ENCODE data around the gene SMURF1.
"Not testable (repeated sequence)": the region's sequence is repeated elsewhere in the genome, so short reads cannot be mapped to it uniquely, and the experiment has no call there.

SMURF1 gene

DNA sequence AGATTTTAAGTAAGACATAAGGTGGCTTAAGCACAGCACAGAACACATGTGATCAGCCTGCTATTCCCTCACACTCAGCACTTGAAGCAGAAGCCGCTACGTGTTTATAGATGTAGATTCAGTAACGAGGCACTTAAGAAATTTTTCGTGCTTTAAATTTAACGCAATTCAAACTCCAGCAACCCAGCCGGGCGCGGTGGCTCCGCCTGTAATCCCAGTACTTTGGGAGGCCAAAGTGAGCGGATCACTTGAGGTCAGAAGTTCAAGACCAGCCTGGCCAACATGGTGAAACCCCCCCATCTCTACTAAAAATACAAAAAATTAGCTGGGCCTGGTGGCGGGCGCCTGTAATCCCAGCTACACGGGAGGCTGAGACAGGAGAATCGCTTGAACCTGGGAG lies 97.6 kb downstream of the SMURF1 start:
- not testable (repeated sequence) for DNase-seq

DNA sequence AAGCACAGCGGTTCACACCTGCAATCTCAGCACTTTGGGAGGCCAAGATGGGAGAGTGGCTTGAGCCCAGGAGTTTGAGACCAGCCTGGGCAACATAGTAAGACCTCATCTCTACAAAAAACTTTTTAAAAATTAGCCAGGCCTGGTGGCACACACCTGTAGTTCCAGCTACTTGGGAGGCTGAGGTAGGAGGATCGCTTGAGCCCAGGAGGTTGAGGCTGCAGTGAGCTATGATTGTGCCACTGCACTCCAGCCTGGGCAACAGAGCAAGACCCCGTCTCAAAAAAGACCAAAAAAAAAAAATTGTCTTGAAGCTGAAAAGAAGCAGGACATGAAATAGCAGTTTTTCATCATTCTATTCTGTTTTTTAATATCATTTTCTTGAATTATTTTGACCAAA lies 99.0 kb downstream of the SMURF1 start:
- not testable (repeated sequence) for DNase-seq

DNA sequence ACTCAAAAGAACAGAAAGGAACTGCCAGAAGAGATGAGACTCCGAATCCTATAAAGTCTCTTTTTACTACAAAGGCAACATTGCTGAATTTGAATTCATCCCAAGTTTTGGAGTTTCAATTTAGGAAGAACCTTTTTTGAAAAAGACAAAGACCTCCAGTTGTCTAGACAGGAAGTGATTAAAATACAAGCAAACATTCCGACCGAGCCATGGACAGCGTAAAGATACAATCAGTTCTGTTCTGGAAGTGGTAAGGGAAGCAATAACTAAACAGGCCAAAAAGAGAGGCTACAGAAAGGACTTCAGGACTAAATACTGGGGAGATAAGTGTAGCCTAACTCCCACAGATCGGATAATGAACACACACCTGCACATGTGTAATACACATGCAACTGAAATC lies 101.0 kb downstream of the SMURF1 start:
- no peak for DNase-seq

DNA sequence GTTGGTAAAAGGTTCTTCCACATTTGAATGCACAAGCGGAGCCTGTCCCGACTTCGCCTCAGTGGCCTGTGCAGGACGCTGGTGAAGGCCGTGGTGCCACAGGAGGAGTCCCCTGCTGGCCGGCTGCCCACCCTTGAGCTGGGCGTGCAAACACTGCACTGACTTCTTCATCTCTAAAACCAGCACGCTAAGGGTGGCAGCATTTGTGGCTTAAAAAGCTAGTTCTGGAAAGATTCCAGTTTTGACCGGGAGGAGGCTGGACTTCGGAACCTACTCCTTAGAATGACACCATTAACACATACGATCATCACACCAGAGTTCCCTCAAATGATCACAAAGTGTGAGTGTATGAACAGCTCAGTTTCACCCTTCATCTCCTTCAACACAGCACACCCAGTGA lies 102.4 kb downstream of the SMURF1 start:
- no peak for DNase-seq

DNA sequence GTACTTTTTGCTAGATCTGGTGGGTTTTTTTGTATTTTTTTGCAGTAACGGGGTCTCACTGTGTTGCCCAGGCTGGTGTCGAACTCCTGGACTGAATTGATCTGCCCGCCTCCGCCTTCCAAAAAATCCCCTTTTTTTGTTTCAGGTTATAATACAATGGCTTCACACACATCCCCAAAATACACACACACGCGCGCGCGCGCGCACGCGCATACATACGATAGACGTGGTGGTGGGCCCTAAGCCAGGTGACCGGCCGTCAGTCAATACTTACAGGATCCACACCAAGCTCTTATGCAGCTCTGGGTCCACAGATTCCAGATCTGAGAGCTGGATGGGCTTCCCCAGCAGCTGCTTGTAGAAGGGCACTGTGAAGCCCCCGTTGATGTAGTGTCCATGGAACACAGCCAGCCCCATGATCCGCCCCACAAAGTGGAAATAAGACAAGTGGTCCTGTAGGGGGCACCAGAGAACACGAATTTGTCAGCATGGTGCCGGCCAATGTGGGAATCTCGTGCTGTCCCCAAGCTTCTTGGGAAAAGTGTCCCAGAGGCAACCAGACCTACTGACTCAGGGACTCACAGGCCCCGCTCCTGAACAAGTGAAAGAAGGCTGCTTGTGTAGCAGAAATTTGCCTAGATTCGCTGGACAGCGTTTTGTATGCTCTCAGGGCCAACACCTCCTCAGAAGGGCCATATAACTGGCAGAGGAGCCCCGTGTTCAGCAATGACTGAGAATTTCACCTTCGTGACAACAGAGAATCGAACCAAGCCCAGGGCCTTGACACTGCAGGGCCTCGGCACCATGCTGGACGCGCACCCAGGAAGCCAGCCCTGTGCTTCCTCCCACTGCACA lies 103.6 kb downstream of the SMURF1 start:
- peak; percentile 59 for DNase-seq

DNA sequence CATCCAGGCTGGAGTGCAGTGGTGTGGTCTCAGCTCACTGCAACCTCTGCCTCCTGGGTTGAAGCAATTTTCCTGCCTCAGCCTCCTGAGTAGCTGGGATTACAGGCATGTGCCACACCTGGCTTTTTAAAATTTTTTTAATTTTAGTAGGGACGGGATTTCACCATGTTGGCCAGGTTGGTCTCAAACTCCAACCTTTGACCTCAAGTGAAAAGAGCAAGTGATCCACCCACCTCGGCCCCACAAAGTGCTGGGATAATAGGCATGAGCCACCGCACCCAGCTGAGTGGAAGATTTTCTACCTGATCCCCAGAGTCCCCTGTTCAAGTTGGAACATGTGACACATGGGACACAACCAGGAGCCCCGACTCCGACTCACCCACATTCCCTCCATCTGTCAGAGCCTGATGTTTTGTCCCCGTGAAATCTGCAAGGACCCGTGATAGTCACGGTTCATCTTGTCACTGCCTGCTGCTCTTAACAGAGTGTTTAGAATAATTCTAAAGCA lies 104.5 kb downstream of the SMURF1 start:
- no peak for DNase-seq

DNA sequence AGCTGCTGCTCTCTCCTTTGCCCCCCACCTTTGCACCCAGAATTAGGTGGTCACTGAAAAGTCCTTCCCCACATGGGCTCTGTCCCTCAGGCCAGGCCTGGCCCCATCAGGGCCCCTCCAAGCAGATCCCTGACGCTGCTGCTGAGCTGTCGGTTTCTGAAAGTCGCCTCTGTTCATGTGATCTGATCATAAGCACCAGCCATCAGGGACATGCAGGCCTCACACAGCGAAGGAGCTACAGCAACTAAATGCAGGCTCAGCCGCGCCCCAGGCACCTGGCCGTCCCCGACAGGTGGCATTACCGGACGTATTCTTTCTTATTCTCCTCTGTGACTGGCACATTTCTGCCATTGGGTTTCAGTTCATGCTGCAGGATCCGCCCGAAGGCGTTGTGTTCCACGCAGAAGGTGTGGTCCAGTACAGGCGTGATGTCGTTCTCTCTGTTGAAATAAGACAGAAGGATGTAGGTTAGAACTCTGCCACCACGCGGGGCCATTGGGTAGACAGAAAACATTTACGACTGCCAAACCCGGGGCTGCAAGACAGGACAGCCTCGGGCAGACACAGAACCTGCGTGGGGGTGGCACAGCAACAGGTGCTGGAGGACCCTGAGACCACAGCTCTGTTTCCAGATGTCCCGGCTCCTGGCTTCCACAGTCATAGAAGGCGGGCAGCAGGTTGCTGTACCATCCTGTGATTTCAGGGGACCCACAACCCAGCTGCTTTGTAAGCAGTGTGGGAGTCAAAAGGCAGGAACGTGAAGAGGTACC lies 105.6 kb downstream of the SMURF1 start:
- no peak for DNase-seq

DNA sequence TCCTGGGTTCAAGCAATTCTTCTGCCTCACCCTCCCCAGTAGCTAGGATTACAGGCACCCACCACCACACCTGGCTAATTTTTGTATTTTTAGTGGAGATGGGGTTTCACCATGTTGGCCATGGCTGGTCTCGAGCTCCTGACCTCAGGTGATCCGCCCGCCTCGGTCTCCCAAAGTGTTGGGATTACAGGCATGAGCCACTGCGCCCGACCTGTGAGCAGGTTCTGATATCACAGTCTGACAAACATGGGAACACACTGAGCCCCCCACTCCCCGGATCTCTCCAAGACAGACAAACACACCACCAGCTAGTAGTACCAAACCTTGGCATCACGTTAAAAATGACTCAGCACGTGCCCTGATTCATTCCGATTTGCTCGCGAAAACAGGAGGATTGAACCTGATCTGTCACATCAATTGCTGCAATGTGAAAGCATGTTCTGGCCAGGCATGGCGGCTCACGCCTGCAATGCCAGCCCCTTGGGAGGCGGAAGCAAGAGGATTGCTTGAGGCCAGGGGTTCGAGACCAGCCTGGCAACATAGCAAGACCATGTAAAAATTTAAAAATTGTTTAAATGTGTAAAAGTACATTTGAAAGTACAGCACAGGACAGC lies 106.5 kb downstream of the SMURF1 start:
- DNase-seq = no peak

DNA sequence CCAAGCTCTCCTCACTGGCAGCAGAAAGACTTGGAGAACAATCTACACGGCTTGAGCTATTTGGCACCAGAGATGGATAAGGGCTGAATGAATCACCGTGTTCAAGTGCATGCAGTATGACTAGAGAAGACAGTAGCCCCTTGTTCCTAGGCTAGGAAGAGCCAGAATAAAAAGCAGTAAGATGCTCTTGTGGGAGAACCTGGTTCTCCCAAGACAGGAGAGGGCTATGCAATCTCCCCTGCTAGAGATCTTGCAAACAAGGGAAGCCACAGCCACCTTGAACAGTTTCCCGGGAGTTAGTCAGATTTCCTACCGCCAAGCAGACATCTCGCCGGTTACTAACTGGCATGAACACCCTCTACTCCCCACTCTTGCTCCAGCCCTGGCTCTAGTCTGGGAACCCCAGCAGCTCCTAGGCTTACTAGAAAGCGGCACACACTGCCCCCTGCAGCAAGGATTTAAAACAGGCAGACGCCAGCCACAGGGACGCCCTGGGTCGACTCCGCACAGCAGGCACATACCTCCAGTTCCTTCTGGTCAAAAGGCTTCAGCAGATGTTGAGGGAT lies 107.3 kb downstream of the SMURF1 start:
- DNase-seq = peak; percentile 6

DNA sequence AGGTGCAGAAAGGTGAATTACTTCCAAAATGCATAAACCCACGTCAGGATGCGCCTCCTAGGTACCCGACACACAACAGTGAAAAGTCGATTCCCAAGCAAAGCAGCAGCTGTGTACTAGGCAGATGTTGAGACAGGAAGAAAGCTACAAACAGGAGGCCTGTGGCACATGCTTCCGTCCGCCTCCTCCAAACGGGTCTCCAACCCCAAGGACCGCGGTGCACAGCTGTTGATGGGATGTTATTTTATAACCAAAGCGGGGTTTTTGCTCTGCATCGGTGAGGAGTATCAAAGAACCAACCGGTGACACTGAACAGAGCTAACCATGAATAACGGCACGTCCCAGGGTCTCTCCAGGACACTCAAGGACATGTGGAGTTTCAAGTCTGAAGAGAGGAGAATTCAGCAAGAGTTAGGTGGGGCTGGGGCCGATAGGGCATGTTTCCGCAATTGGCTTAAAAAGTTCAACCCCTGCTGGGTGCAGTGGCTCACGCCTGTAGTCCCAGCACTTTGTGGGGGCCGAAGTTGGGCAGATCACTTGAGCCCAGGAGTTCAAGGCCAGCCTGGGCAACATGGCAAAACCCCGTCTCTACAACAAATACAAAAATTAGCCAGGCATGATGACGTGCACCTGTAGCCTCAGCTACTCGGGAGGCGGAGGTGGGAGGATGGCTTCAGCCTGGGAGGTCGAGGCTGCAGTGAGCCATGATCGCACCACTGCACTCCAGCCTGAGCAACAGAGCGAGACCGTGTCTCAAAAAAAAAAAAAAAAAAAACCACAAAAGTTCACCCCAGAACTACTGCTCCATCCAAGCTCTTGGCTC lies 108.0 kb downstream of the SMURF1 start:
- no peak for DNase-seq

DNA sequence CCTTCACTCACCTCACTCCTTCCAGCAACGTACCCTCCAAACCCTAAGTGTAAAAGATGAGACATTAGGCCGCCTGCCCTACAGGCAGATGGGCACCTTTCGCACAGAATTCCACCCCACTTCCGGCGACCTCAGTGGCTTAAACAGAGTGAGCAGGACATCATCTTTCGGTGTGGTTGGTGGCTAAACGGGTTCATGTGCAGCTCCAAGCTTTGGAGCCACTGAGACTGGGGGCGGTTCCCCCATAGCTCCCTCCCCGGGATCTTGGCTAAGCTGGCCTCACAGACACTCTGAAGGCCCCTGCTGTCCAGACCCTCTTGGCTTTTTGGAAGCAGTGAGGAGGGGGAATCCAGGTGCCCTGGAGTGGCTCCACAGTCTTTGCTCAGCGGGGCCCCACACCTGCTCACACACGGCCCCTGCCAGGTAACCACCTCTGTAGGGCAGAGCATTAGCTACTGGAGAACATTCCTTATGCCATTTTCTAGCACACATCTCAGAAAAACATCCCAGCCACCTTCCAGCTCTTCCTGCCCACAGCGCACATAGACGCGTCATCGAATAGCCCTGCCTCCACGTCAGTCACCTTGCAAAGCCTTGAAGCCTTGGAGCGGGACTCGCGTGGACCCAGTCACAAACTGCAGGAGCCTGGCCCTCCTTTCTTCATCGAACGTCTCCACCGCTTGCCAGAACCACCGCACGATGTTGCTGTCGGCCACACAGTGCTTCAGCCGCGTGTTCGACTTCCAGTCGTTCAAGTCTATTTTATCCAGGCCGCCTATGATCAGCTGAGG lies 108.8 kb downstream of the SMURF1 start:
- DNase-seq = no peak

DNA sequence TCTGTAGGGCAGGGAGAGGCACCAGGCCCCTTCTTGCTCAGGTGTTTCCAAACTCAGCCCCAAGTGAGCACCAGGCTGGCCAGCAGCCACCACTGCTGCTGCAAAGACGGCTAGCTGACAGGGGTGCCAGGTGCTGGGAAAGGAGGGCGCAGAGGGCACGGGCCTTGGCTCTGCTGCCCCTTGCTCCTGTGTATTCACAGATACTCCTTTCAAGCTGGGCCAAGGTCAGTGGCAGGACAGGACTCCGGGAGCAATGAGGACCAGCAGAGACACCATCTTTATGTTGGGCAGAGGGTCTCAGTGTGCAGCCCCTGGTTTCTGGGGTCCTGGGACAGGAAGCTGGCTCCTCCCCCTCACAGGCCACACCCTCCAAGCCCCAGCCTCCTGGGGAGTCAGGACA lies 110.1 kb downstream of the SMURF1 start:
- DNase-seq = no peak

DNA sequence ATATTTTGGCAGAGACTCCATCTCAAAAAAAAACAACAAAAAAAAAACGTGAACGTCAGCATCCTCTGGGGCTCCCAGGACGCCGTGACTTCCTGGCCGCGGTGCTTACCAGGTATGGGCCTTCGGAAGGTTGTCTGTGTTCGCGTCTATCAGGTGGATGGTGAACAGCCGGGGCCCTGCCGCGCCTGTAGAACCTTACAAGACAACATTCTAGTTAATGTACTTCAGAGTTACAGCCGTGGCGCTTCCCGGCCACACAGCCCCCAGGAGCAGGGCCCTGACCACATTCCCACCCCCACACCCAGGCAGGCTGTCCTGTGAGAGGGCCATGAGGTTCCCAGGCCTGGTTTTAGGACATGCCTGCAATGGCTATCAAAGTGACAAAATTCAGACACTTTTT lies 111.0 kb downstream of the SMURF1 start:
- no peak for DNase-seq

DNA sequence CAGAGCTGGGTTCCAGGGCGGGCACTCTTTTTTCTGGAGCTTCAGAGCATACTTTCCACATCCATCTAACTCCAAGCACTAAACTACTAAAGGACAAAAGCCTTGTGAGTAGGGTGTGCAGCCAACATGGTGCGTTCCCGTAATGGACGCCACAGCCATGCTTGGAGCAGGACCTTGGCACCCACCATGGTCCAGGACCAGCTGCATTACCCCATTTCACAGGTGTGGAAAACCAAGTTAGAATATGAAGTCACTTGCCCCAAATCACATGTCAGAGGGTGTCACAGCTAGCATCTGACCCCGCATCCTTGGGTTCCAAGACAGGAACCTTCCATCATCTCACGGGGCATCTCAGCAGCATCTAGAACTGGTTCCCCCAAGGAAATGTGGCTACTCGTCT lies 112.4 kb downstream of the SMURF1 start:
- DNase-seq = no peak

DNA sequence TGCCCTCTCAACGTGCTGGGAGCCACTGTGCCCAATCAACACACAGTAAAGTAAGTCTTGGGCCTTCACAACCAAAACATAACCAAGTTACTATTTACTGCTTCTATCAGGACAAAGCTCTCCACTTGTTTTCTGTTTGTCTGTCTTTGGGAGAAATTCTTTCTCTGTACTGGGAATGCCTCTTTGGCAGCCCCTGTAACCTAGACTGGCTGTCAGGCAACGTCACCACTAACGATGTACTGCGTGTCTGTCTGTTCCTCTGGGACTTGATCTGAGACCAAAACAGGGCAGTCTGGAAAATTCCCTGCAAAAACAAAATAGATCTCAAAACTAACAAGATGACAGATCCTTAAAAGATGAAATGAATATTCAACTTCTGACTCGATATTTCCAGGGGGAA lies 113.0 kb downstream of the SMURF1 start:
- DNase-seq = no peak

DNA sequence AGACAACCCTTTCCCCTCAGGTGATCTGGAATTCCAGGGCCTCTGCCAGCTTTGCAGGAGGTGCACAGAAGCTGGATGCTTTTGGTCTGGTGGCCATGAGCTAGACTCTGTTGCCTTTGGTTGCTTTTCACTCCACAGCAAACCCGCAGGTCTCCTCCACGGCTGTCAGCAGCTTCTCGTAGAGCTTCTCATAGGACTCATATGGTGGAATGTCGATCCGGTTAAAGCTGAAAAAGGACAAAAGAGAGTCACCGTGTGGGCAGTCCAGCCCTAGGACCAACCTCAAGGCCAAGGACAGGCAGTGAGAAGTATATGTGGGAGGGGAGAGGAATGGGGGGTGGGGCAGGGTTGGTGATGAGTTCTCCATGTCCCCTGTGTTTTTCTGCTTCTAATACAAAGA lies 113.5 kb downstream of the SMURF1 start:
- no peak for DNase-seq

DNA sequence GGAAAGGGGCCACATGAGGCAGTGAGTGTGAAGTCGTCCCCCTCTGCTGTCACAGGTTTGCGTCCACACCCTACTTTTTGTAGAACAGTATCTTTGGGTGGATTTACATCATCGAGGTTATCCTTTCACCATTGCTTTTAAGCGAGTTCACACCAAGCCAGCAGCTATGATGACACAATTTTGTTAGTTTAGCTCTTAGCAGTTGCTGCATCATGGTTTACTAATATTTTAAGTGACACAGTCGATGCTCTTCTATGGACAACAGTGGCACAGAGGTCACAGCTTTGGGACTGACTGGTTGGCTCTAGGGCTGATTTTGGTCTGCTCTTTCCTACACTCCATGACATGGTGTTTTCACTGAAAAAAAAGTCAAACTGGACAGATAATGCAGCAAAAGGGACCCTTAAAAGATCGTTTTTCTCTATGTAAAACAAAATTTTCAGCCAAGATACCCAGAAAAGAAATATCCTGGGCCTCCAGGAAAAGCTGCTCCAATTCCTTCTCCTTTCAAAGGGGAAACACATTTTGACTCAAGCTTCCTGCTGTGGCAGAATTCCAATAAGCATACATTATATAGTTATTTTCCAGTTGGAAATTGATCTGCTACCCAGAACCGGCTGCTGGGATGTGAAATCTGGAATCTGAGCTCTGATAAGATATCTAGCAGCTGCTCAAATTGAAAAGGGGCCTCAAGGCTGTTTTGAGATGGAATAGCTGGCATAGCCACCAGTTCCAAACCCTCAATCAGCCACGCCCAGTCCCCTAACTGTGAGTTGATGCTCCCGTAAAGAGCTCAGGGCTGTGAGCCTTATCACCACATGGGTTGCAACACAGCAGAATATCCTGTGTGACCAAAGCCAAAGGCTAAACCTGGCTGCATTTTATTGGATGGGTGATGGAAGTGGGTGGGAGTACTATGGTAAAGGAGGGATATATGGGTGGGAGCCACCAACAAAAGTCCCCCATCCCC lies 114.2 kb downstream of the SMURF1 start:
- DNase-seq = no peak

DNA sequence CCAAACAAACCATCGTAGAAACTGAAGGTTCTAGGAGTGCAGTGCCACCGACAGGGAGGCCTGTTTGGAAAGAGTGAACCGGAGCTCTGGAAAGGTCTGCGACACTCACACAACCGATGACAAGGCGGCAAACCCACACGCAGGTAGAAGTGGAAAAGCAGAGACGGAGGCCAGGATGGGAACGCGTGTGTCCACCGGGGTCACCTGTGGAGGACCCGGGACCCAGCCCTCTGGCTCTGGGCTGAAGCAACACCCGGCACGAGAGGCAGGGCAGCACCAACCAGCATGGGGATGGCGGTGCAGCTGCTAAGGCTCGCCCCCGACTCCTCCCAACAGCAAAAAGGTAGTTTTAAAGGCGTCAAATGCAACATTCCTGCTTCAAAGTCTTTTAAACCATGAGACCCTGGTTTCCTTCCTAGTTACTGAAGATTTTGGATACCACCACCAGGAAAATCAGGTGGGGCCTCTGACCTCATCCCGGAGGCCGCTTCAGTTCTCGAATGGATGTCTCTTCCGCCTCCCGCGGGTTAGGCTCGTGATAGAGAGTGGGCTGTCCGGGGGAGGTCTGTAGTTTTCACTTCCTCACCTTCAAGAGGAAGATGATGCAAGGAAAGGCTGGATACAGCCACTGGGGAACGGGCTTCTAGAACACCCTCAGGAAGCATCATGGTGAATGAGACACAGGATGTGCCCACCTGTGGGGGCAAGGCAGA lies 115.5 kb downstream of the SMURF1 start:
- DNase-seq = no peak

DNA sequence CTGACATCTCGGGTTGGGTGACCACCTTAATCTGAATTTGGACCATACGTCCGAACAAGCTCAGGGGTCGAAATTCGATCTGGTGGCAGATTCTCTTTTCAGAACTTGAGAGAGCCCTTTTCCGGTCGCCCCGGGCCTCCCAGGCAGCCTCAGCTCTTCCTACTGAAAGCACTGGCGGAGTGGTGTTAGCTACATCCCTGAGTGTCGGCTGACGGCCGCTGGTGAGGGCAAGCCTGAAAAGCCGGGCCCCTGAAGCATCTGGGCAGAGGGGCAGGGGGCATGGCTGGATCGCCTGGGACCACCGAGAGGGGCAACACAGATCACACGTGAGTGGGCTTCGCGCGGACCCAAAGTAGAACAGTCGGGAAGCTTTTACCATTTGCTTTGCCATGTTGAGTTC lies 116.1 kb downstream of the SMURF1 start:
- no peak for DNase-seq

DNA sequence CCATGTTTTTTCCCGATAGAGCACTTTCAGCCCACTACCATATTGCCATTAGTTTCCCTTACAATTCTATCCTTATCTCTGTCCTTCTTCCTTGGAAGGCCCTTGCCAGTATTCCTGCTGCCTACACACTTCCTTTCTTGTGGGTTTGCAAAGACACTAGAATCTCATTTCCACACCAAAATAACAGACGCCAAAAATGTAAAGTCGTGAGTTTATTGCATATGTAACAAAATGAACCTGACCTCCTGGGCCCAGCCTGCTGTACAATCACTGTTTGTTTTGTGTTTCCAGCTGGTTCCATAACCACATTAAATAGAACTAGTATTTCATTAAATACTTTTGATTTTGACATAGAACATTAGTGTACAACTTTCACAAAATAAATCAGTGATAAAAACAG lies 116.7 kb downstream of the SMURF1 start:
- DNase-seq = no peak
